Stimulated activated CD4-positive, alpha-beta T cell treated with anti-CD3 and anti-CD28 coated beads, TNF-alpha, amount 100 ng/mL, for 1 hour (primary cell): Measurements from ENCODE around the gene HTD2.

Experiments used
- DNase-seq, 3 donors: peaks; one replicate each; pipeline ENCODE4 v3.0.0-alpha.2; 2020; ENCODE audit warnings: low read depth in 3 of 3, low spot score in 1 of 3

HTD2 gene

GRCh38 chr3:58355179-58355578 lies 48.9 kb downstream of the HTD2 start:
- no peak for DNase-seq

- DNase-seq, result no peak
Measured at GRCh38 chr3:58356054-58356453, 49.7 kb downstream of the HTD2 start.

GRCh38 chr3:58357402-58357801 lies 51.1 kb downstream of the HTD2 start:
- DNase-seq, result no peak

GRCh38 chr3:58358092-58358491 lies 51.8 kb downstream of the HTD2 start:
- no peak for DNase-seq

- no peak for DNase-seq
Measured at GRCh38 chr3:58358808-58359207, 52.5 kb downstream of the HTD2 start.

- no peak for DNase-seq
Measured at GRCh38 chr3:58359621-58360020, 53.3 kb downstream of the HTD2 start.

- DNase-seq, result no peak
Measured at GRCh38 chr3:58361866-58362265, 55.5 kb downstream of the HTD2 start.

GRCh38 chr3:58366699-58367098 lies 60.4 kb downstream of the HTD2 start:
- DNase-seq, result no peak

GRCh38 chr3:58369038-58369437 lies 62.7 kb downstream of the HTD2 start:
- no peak for DNase-seq
